ENCODE measurements around the gene BMI1.
A peak's percentile ranks its signal among the peaks of the same experiment; 100 is the strongest.

Gene BMI1

DNA sequence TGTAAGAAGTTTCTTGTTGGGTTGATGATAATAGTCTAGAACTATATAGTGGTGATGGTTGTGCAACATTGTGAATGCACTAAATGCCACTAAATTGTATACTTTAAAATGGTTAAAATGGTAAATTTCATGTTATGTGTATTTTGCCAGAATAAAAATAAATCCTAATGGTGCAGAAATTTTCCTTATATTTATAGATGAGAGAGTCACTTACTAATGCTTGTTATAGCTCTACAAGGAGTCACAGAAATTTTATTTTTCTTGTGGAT, 45.5 kb downstream of the BMI1 start:
- DNase-seq (ENCODE audit: low spot score): no peak
- no peak for FAIRE-seq

DNA sequence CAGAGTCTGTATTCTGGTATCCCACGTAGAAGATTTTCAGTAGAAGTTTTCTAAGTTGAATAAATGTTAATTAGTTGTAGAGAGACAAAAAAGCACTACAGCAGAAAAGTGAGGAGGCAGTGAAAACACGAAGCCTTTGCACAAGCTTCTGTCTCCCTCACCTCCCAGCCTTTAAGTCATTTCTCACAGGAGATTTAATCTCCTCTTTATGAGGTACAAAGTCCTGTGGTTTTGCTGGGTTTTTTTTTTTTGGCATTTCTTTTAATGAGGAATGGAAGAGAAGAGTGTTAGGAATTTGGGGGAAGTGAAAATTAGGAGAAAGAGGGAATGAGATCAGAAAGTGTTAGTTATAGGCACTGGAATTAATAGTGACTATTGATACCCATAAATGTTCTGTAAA, 45.9 kb downstream of the BMI1 start:
- DNase-seq (ENCODE audit: low spot score) (no peak), FAIRE-seq (no peak)

DNA sequence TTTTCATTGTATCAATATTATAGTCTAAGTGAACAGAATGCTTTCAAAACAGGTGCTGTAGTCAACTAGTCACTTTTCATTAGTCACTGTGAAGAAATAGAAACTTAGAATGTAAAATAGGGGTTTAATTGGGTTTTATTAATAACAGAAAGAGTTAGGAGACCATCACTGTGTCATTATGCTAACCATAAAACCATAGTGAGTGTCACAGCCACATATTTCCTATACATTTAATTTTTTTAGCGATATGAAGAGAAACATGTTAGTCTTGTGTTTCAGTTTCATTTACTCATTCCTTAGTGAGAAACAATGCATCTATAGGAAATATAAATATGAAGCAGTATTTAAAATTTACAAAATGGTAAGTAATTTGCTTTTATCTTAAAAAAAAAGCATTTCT, 46.6 kb downstream of the BMI1 start:
- FAIRE-seq (no peak), DNase-seq (ENCODE audit: low spot score) (no peak)

DNA sequence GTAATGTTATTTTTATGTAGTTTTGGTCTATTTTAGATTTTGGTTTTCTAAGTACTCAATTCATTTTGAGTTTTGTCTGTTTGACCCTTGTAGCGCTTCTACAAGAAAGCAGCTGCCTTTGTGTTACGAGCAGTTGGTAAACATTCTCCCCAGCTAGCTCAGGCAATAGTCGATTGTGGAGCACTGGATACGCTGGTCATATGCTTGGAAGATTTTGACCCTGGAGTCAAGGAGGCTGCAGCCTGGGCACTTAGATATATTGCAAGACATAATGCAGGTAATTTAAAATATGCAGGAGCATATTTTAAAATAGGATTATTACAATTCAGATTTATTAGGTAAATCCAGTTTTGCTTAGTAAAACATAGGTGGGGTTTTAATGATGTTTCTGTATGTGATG, 47.5 kb downstream of the BMI1 start:
- DNase-seq (ENCODE audit: low spot score) (no peak), FAIRE-seq (no peak)

DNA sequence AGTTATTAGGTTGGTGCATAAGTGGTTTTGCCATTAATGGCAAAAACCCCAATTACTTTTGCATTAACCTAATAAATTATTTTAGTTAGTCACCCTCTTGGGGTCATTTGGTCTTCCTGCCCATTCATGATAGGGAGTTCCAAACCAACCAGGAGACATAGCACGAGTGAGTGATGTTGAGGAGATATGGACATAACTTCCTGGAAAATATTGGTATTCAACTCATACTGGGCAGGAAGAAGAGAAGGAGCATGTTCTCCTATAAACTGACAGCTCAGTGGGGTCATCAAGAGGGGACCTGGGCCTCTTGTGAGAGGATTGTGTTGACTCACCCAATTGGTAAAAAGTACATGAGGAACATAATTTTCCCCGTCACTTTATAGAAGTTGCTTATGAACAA, 48.1 kb downstream of the BMI1 start:
- DNase-seq (ENCODE audit: low spot score) (no peak), FAIRE-seq (no peak)

DNA sequence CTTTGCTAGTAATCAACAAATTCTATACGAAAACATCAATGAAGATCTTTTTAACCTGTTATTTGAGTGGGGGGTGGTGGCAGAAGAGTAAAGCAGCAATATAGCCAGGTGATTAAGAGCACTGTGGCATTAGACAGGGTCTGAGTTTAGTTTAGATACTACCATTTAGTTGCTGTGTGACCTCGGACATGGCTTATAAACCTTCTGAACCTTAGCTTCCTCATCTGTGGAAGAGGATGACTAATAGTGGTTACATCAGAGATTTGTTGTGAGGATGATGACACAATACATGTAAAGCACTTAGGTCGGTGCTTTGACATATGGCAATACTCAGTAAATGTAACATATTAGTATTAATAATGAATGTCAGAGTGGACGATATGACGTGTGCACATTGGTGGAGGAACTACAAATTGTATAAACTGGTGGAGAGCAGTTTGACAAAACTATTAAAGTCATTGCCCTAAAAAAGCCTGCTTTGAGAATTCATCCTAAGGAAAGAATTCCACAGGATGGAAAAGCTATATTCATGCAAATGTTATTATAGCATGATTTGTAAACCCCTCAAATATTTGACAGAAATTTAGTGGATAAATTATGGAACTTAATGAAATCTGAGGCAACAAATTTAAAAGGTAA, 48.7 kb downstream of the BMI1 start:
- no peak for FAIRE-seq
- peak; percentile 35 for DNase-seq (ENCODE audit: low spot score)

DNA sequence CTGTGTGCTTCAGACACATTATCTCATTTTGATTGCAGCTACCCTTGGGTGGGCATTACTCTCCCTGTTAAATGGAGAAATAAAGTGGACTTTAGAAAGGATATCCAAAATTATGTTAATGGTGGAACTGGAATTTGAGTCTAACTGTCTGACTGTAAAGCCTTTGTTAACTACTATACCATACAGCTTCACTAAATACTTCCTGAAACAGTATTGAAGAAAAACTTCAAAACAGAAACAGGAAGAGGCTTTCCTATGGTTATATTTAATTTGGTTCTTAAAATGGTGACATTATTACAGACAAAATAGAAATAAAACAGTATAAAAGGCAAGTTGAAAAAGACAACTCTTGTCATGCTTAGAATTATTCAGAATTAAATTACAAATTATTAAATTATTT, 49.4 kb downstream of the BMI1 start:
- DNase-seq (ENCODE audit: low spot score) (no peak), FAIRE-seq (no peak)

DNA sequence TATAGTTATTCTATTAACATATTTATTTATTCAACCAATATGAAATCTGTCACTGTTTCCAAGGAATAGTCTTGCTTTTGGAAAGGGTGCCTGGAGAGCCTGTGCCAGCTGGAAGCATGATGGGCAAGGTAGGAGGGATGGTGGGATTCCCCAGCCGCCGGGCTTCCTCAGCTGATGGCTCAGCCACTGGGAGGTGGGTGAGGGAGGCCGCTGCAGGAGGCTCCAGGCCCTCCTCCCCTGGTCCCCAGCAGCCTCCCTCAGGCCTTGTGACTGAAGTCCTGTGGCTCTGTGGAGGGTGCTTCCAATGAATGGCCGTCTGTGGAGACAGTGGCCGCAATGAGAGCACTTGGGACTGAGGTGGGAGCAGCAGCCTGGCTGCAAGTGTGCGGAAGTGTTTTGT, 51.4 kb downstream of the BMI1 start:
- DNase-seq (ENCODE audit: low spot score) (no peak), FAIRE-seq (no peak)

DNA sequence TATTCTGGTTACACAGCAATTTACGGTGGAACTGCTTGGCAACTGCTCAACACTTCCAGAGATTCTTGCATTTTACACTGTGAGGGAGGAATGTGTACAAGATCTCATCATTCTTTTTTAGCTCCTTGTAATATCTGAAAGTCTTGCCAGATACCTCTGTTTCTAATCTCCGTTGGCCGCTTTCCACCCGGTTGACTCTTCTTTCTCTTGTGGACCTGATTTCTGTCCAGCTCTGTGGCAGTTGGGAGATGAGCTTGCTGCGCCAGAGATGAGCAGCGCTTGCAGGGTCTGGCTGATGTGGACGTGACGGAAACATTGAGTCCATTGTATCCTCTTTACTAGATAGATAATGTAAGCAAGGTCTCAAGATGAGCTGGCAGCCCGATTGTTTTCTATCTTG, 52.0 kb downstream of the BMI1 start:
- DNase-seq (ENCODE audit: low spot score) (no peak), FAIRE-seq (no peak)

DNA sequence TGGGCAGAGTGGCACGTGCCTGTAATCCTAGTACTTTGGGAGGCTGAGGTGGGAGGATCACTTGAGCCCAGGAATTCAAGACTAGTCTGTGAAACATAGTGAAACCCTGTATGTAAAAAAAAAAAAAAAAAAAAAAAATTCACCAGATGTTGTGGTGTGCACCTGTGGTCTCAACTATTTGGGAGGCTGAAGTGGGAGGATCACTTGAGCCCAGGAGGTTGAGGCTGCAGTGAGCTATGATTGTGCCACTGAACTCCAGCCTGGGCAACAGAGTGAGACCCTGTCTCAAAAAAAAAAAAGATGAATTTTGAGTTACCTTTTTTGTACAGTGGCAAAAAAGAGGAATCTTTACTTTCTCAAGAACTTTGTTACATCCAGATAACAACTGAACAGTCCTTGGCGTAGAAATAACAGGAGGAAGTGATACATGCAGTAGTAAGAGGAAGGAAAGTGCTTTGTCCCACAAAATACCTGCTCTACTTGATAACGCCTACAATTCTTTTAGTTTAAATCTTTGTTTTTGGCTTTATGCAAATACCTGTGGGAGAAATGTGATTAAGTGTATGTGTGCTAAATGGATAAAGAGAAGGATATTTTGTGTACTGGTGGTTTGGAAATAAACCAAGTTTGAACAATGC, 53.7 kb downstream of the BMI1 start:
- FAIRE-seq (no peak), DNase-seq (ENCODE audit: low spot score) (no peak)

DNA sequence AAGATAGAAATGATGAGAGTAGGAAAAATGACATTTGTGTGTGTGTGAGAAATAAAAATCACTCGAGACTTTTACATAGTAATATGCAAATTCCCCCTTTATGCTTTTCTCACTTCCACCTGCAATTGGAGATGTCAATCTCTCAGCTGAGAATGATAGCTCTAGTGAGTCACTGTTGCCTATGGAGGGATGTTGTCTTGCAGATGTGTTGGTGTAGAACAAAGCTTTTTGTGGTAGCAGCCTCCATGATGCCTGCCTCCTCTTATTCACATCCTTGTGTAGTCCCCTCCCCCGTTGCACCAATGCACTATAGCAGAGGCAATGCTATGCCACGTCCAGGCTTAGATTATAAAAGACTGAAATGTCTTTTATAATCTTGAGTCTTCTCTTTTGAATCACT, 58.2 kb downstream of the BMI1 start:
- FAIRE-seq: no peak
- no peak for DNase-seq (ENCODE audit: low spot score)
